ENCODE measurements around the gene ZNF445. TPM values are rescaled to one million over a fixed set of nuclear protein-coding genes. Genes with fewer than 3 reads are reported as not detected.

ZNF445 gene
- total and polyA plus RNA-seq, 4 donors: 2.1 to 8.7 (median 4.9) TPM

DNA sequence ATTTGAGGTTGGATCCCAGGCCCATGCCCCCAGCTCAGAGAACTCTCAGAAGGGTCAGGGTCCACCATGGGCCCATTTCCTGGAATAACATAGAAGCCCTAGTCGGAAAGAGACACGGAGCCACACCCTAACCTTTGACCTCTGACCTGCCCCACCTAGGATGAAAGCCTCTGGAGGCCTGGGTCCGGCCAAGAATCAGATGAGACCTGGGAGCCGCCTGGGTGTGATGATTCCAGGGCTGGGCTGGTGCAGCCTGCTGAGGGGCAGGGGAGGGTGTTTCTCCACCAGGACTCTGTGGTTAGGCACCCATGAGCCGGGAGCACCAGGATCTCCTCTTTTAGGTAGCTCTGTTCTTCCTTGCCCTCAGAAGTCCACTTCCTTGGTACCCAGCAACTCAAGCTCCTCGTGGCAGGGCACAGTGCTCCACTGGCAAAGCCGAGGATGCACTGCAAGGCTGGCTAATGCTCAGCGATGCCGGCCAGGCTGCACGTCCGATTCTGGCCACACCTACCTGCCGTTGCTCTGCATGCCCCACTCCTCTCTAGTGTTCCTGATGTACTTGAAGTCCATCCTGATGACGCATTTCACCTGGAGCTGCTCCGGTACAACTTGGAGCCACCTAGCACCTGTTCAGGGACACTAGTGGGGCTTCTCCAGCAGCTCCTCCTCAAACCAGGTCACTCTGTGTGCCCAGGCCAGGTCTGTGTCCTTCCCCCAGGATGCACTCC lies 57.4 kb downstream of the ZNF445 start (continued):
- TF ChIP-seq ZBTB33 (IDR thresholded peaks at IDR 0.05): no peak
- no peak for TF ChIP-seq CTCF (IDR thresholded peaks at IDR 0.05; ENCODE audit: low read depth, low read length, missing input control)
- TF ChIP-seq FOXA2 (IDR thresholded peaks at IDR 0.05): no peak
- no peak for TF ChIP-seq NR2F2 (IDR thresholded peaks at IDR 0.05)

- Histone ChIP-seq H3K9me3 (ENCODE audit: control insufficient read depth in 4 of 4, low read length in 3 of 4) (no peaks in the 10 kb centered on the region), H3K27ac (ENCODE audit: low read depth in 1 of 2, low read length in 2 of 2) (no peak overlapping the region), H3K36me3 (ENCODE audit: control insufficient read depth in 4 of 4, insufficient read depth in 3 of 4, low read depth in 1 of 4, low read length in 3 of 4) (no peaks in the 10 kb centered on the region), H3K4me1 (ENCODE audit: control insufficient read depth in 4 of 4, insufficient read depth in 4 of 4, low read length in 3 of 4) (no peaks in the 10 kb centered on the region), H3K27me3 (ENCODE audit: control insufficient read depth in 4 of 4, insufficient read depth in 4 of 4, low read length in 3 of 4) (no peaks in the 10 kb centered on the region), H3K9ac (ENCODE audit: low read depth in 1 of 2, low read length in 2 of 2) (no peak overlapping the region), H3K4me3 (ENCODE audit: low read depth in 1 of 3, low read length in 3 of 3) (no peak overlapping the region)
- TF ChIP-seq HNF4G (IDR thresholded peaks at IDR 0.05) (no peak), NR2F2 (IDR thresholded peaks at IDR 0.05) (no peak), FOXA2 (IDR thresholded peaks at IDR 0.05) (no peak), REST (IDR thresholded peaks at IDR 0.05) (no peak), CTCF (IDR thresholded peaks at IDR 0.05; ENCODE audit: low read depth, low read length, missing input control) (no peak), MAX (IDR thresholded peaks at IDR 0.05) (no peak), RAD21 (IDR thresholded peaks at IDR 0.05) (no peak), TAF1 (conservative IDR thresholded peaks at IDR 0.05) (no peak), YY1 (IDR thresholded peaks at IDR 0.05) (no peak), RXRA (IDR thresholded peaks at IDR 0.05) (no peak), HNF4A (conservative IDR thresholded peaks at IDR 0.05) (no peak), ZBTB33 (IDR thresholded peaks at IDR 0.05) (no peak), ATF3 (IDR thresholded peaks at IDR 0.05) (no peak), GABPA (IDR thresholded peaks at IDR 0.05 in 1 of 2, conservative IDR thresholded peaks at IDR 0.05 in 1 of 2) (no peak), EGR1 (IDR thresholded peaks at IDR 0.05; ENCODE audit: low read depth in 2 of 2) (no peak), SP1 (IDR thresholded peaks at IDR 0.05) (no peak), FOXA1 (IDR thresholded peaks at IDR 0.05) (no peak), JUND (IDR thresholded peaks at IDR 0.05) (no peak)
- 78% methylated on average over 11 of the region's 11 CpGs for WGBS
- no peak for DNase-seq (ENCODE audit: low spot score)
Measured at GRCh38 chr3:44419116-44419922, 58.2 kb downstream of the ZNF445 start.
